Measurements from ENCODE around the gene NOS1AP.

Gene NOS1AP

DNA sequence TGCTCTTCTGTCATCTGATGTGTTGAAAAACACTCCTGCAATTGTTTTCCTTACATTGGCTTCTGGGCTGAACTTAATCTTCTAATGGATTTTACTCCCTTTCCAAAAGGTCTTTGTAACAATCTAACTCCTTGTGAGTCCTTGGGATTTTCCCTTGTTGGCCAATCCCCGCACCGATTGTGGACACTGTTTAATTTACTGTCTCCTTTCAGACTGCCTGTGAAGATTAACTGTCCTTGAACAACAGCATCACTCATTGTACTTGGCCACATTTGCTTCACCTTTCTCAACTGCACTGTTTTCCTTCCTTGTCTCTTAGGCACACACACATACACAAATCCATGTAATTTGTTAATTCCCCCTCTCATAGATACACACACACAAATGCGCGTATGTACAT is 186.8 kb downstream of the NOS1AP start:
- no peak for DNase-seq (ENCODE audit: low read depth)

DNA sequence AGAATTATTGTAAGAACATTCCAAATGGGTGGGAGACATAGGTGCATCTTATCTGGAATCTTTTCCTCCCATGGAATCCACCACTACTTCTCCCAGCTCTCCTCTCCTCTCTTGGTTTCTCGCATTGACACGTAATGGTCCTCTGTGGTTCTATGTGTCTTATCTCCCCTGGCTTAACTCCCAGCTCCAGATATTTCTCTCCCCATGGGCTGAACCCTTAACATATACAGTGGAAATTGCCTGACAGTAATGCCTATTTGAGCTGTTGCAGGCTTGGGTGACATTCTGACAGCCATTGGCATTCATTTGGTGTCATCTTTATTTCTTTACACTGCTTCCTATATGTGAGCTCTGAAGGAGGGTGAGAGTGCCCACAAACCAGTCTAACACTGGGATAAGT is 188.9 kb downstream of the NOS1AP start:
- no peak for DNase-seq (ENCODE audit: low read depth)

DNA sequence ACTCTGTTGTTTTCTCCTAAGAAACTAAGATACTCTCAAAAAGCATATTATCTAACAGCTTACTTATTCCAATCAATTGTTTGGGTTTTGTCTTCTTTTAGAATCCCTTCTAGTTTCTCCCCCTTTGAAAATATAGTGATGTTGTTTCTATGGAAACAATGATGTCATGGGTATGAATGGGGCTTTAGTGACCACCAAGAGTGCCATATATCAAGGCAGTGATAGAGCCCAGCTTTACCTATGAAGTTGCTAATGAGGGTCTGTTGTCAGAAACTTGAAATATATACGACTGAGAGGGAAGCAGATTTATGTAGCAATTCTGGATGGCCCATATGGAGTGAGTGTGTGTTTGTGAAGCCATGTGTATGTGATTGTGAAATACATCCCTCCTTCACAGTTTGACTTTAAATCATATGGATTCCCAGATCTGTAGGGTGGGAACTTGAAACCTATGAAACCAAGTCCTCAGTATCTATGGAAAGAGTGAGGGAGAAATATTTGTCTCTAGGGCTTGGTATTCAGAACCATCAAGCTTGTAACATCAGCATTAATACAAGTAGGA is 190.5 kb downstream of the NOS1AP start:
- DNase-seq (ENCODE audit: low read depth) = no peak

DNA sequence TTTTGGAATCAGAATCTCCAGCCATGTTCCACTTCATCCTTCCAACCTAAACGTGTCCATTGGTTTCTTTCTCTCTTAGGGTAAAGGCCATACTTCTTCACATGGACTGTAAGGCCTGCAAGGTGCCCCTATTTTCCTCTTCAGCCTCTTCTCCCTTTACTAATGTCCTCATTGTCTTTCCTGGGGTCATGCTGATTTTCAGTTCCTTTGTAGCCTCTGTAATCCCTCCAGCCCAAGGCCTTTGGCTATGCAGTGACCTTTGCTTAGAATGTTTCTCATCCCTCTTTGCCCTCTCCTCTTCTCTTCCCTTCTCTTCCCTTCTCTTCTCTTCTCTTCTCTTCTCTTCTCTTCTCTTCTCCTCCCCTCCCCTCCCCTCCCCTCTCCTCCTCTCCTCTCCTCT is 194.6 kb downstream of the NOS1AP start:
- DNase-seq (ENCODE audit: low read depth) = no peak

DNA sequence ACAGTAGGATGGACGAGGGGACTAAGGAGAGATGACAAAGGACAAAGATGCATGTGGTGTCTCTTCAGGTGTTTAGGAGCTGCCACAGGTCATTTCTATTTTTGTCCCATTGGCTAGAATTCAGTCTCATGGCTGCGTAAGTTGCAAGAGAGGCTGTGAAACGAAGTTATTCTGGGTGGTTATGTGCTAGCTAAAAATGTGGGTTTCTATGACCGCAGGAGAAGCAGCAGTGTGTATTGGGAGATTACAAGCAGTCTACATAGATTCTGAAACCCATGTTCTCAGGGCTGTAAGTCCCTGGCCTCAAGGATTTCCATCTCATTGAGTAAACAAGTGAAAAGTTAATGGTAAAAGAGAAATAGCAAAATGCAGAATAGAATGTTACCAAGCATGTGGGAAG is 196.5 kb downstream of the NOS1AP start:
- no peak for DNase-seq (ENCODE audit: low read depth)

DNA sequence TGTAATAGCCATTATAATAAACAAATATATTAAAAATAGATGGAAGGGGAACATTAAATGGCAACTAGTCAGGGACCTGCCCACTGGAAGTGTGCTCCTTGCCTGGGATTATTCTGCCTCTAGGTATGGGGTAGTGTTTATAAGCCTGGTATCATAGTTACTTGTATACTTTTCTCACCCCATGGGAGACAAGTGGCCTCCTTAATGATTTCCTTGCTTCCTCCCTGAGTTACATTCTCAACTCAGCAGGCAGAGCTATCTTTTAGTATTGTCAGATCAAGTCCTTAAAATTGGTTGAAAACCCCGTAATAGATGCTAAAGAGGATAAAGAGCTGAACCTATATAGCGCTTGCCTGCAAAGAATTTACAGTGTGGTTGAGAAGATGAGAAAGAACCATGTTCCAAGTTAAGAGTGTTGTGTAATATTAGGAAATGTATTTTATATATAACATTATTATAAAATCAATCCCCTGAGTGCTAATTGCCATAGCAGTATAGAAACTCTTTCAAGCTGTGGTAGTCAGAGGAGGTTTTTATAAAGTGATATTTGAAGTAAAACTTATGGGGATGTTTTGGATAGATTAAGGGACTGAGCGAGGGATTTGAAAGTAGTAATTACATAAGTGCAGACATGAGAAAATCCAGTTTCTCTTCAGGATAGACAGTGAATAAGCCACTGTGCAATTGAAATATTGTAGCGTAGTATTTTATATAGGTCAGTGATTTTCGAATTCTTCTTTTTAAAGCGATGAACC is 200.7 kb downstream of the NOS1AP start:
- DNase-seq (ENCODE audit: low read depth) = no peak

DNA sequence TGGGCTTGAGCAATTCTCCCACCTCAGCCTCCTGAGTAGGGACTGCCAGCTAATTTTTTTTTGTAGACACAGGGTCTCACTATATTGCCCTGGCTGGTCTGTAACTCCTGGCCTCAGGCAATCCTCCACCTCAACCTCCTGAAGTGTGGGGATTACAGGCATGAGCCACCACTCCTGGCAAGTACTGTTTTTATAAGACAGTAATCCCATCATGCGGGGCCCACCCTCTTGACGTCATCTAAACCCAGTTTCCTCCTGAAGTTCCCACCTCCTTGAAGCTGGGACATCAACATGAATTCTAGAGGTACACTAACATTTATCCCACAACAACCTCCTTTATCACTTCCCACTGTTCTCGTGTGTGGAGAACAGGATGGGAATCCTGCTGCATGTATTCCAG is 202.5 kb downstream of the NOS1AP start:
- no peak for DNase-seq (ENCODE audit: low read depth)

DNA sequence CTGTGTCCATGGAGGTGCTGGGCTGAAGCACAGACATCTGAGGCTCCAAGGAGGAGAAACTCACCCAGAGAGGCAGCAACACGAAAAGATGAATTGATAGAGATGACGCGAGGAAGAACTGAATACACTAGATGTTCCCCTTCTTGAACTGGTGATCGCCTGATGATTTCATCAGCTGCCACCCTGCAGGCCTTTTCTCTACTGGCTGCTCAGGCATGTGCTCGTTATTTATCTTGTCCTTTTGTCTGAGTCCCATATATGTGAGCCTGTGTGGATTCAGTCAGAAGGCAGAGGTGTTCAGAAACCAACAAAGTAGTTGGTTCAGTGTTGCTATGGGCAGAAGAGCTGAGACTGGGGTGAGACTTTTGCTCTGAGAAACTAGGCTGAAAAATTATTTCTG is 202.9 kb downstream of the NOS1AP start:
- no peak for DNase-seq (ENCODE audit: low read depth)

DNA sequence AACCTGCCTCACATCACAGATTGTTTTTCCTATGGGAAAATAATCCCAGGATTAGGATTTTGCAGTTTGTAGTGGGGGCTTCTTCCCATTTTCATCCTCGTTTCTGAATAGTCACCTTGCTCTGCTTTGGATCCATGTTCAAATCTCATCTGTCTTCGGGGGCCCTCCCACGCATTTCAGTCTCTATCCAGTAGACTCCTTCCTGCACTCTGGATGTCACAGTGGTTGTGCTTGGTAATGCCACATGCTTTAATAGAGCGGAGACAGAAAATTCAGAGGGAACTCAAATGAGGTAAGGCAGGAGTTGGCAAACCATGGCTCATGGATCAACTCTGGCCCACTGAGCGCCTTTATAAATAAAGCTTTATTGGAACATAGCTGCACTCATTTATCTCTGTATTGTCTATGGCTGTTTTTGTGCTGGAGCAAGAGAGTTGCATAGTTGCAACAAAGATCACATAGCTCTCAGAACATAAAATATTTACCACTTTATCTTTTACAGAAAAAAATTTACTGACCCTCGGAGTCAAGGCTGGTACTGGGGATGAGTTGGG is 206.2 kb downstream of the NOS1AP start:
- no peak for DNase-seq (ENCODE audit: low read depth)

DNA sequence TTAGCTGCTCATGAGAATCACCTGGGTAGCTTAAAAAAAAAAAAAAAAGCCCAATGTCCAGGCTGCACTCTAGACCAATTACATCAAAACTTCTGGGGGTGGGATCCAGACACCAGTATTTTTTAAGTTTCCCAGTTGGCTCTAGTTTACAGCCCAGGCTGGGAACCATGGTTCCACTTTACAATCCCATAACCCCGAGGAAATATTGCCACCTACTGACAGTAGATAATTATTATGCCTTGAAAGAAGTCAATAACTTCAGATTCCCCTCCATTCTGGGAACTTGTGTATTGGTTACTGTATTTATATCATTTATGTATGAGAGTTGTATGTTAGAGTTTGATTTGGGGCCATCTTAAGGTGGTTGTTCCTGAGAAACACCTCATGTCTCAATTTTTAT is 207.0 kb downstream of the NOS1AP start:
- DNase-seq (ENCODE audit: low read depth) = no peak

DNA sequence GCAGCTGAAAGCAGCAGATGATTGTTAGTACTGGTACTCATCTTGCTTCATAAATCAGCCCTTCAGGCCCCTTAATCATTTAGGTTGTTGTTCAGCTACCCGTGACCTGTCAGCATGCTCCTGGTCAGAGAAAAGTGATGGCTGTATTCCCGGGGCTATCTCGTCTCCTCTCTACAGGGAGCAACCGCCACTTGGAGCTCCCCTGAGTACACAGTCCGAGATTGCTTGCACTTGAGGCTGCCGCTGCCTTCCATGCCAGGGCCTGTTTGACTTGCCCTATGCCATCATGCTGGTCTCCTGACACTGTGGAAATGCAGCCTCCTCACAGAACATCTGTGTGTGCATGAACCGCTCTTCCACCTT is 209.6 kb downstream of the NOS1AP start:
- no peak for DNase-seq (ENCODE audit: low read depth)

DNA sequence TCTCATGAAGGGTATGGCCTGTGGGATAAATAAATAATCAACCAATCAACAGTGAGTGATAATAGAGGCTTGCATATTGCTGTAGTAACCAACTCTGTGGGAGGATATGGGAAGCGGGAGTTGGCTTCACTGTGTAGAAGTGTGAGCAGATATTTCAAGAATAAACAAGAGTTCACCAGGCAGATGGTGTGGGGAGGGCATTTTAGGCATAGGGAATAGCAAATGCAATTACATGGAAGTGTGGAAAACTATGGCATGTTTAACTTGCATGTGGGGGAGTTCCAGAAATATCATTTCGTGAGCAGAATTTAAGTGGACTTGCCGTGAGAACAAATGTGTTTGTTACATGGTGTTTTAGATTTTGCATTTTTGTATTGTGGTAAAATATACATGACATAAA is 211.9 kb downstream of the NOS1AP start:
- DNase-seq (ENCODE audit: low read depth) = no peak

DNA sequence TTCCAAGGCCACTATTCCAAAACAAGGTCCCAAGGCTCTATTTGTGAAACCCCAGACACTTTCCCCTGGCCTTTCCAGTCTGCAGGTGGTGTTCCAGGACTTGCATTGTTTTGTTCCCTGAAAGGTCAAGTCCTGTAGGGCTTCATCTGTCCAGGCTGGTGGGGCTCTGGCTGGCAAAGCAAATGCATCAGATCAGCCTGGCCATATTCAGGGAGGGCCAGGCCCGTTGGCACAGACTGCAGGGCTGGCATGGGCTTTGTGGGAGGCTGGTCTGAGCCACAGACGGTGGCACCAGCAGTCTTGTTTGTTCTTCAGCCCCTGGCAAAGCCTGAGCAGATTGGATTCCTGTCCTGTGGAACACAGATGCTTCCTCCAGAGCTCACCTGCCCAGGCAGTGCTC is 214.2 kb downstream of the NOS1AP start:
- no peak for DNase-seq (ENCODE audit: low read depth)

DNA sequence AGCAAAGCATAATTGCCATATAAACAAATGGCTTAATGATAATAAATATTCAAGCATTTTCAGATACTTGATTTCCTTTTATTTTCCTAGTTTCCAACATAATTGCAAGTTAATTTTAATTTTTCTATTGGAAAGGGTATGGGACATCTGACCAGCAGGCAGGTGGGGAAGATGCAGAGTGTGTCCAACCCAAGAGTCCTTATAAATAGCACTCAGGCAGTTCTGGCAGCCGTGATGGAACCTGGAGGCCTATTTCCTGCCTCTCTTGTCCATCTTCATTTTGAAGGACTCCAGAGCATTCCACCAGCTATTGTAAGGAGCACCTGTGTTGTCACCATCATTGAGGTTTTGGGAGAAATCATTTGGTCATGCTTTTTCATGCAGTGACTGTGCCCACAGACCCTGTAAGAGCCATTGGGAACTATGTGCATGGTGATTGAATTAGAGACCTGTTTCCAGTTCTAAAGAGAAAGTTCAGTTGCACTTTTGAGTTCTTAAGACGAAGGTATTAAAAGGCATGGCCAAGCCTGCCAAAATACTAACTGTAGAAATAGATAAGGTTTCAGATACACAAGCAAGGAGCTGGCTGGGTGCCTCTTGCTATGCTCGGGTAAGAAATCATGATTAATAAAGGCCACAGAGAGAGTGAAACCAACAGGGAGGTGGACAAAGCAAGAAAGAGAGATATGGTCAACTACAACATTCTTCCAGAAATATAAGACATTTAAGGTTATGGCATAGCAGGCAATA is 214.9 kb downstream of the NOS1AP start:
- no peak for DNase-seq (ENCODE audit: low read depth)

DNA sequence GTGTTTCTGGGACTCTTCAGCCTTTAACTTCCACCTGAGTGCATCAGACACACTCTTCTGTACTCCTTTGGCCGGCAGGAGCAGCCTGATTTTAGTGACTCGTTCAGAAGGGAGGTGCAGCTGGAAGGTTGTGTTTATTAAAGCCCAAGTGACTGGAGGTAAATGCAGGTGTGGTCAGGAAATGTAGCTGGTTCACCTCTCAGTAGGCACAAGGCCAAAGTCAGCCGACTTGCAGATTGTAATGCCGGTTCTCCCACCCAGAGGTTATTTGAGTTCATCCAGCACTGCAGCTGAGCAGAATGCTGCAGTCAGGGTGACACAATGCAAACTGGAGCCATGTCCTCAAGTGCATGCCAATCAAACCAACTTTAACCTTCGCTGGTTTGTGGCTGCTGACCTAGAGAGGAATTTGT is 215.7 kb downstream of the NOS1AP start:
- DNase-seq (ENCODE audit: low read depth) = no peak

DNA sequence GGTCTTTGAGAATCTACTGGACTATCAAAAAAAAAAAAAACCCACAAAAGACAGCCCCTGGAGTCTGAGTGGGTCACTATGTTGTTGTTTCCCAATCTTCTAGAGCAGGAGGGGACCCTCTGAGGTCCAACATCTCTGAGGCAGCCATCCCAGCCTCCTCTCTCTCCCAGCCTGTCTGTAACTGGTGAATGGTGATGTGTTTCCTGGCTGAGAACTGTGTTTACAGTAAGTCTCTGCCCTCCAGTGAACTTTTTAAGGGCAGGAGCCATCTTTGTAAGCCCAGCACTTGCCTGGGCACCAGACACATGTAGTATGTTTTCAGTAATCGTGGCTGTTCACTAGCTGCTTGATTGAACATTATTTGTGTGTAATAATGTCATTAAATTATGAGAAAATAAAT is 221.5 kb downstream of the NOS1AP start:
- DNase-seq (ENCODE audit: low read depth) = no peak

DNA sequence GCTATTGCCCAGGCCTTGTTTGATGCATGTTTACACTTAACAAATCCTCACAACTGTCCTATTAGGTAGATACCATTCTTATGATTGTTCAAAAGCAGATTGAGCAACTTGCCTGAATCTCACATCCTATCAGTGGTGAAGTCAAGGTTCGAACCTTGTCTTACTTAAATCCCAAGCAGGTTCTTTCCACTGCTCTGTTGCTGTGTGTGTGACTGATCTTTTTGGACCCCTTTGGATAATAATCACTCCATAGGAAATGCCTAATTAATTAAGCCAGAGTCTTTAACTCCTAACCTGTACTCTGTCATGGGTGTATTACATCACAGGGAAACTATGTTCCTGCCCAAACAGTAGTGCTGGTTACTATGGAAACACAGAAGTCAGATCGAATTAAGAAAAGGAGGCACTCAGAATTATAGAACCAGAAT is 222.9 kb downstream of the NOS1AP start:
- no peak for DNase-seq (ENCODE audit: low read depth)

DNA sequence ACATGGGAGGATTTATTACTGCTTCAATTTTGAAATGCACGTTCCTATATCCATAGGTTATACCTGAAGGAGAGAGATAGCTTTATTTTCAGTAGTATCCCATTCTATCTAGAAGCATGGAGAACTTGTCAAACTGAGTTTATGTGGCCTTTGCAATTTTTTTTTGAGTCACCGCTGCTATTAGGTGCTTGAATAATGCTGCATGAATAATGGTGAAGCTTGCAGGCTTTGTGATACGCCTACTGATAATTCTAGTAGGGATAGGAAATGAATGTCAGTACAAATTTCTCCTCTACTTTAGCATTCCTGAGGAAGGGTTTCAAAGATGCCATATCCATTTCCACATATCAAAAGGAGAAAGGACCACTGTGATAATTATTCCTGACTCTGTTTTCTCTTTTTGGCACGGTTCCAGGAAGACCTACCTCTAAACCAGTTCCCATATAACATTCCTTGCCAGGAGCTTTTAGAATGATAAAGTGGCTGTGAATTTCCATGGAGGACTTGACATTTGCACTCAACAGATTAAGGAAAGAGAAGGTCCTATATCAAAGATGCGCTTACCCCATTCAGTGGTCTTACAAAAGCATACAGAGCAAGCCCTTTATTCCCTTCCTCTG is 223.7 kb downstream of the NOS1AP start:
- DNase-seq (ENCODE audit: low read depth) = no peak

DNA sequence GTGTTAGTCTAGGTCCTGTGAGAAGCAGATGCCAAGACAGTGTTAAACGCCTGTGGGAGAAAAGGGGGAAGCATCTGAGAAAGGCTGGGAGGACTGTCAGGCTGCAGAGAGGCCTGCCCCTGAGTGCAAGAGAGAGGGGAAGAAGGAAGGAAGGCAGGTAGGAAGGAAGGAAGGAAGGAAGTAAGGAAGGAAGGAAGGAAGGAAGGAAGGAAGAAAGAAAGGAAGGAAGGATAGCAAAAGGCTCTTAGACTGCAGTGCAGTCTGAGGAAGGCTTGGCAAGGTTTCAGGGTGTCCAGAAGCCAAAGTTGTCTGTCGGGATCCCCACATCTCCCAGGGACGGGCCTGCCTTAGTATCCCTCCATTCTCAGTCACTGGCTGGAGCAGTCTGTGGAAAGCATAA is 224.5 kb downstream of the NOS1AP start:
- no peak for DNase-seq (ENCODE audit: low read depth)

DNA sequence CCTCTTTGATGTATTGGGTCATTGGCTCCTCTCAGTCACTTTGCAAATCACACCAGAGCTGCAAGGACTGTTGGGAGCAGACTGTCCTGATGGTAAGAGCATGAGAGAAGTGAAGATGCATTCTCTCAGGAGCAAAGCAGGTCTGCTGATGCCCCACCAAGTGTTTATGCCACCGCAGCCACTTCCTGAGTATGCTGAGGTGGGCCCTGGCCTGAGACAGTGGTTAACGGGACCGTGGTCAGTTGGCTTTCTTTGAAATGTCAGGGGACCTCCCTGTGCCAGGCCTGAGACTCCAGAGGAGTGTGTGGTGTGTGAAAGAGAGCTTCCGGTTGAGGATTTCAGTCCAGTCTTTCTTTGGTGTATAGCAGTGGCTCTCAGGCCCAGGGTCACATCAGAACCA is 227.7 kb downstream of the NOS1AP start:
- DNase-seq (ENCODE audit: low read depth) = no peak

DNA sequence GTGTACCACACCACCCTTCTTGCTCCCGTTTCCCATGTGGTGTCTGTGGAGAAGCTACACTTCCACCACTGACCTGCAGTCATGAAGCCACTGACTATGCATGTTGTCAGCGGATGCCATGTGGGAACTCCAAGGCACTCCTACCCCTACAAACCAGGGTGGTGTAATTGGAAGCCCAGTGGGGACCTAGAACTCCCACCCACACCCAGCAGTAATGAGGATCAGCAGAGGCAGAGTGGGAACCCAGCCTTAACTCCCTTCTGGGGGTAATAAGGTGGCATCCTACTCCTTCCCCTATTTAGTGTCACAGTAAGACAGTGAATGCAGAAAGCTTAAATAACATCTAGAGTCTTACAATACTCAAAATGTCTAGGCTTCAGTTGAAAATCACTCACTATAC is 228.8 kb downstream of the NOS1AP start:
- DNase-seq (ENCODE audit: low read depth) = no peak

DNA sequence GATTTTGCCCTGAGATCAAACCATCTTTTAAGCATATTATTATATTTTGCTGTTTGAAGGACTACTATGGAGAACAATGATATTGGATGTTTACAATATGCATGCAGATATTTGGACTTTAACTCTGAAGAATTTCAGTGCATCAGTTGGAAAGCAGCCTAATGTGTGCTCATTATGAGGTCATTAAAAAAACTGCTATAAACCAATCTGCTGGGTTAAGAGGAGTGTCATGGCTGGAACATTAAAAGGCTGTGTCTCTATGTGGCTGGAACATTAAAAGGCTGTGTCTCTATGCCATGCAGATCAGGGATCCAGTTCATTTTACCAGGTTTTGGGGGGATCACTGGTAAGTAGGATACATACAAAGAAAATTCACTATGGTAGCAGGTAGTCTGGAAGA is 229.5 kb downstream of the NOS1AP start:
- DNase-seq (ENCODE audit: low read depth) = no peak
